ENCODE measurements around the gene XK. TPM values are rescaled to one million over a fixed set of nuclear protein-coding genes. Genes with fewer than 3 reads are reported as not detected.
A peak's percentile ranks its signal among the peaks of the same experiment; 100 is the strongest.

Gene XK
- total and polyA plus RNA-seq, 9 of the 15 experiments (the other 6 are each of a cell fraction or from before 2014, with no cell fraction given) = 4.0 to 21.6 (median 11.6) TPM

GRCh38 chrX:37685381-37686359 is at the start of gene XK (continued):
- TF ChIP-seq MGA (IDR thresholded peaks at IDR 0.05) = peak; percentile 97
- no peak for TF ChIP-seq BRD4 (IDR thresholded peaks at IDR 0.05)
- no peak for TF ChIP-seq ZNF695 (CRISPR knock-in tag; IDR thresholded peaks at IDR 0.05)
- no peak for TF ChIP-seq NEUROD1 (IDR thresholded peaks at IDR 0.05; ENCODE audit: borderline replicate concordance, low read depth, low read length, partially characterized antibody)
- no peak for TF ChIP-seq CBFA2T3 (IDR thresholded peaks at IDR 0.05)
- no peak; the same call in 1 of the 2 replicates for TF ChIP-seq MYBL2 (IDR thresholded peaks at IDR 0.05; ENCODE audit: low read depth)
- TF ChIP-seq MYBL2 (CRISPR knock-in tag; IDR thresholded peaks at IDR 0.05; ENCODE audit: borderline replicate concordance) = no peak
- no peak; a peak in 2 of 6 replicates for TF ChIP-seq ZBTB11 (CRISPR knock-in tag; IDR thresholded peaks at IDR 0.05)
- TF ChIP-seq ZNF76 (CRISPR knock-in tag; IDR thresholded peaks at IDR 0.05; ENCODE audit: borderline replicate concordance) = no peak

Measured in K562 (cell line).